Measurements from ENCODE around the gene HES4.
"Not testable (repeated sequence)": the region's sequence is repeated elsewhere in the genome, so short reads cannot be mapped to it uniquely, and the experiment has no call there.

HES4 gene

GRCh38 chr1:1033009-1033587 is 33.2 kb upstream of the HES4 start:
- peak; percentile 86 for DNase-seq (ENCODE audit: low read depth)

- DNase-seq (ENCODE audit: low read depth) = no peak
Measured at GRCh38 chr1:1032424-1032823, 32.5 kb upstream of the HES4 start.

GRCh38 chr1:1031659-1032235 is 31.9 kb upstream of the HES4 start:
- DNase-seq (ENCODE audit: low read depth) = no peak

GRCh38 chr1:1030867-1031658 is 31.2 kb upstream of the HES4 start:
- DNase-seq (ENCODE audit: low read depth) = not testable (repeated sequence)

- no peak for DNase-seq (ENCODE audit: low read depth)
Measured at GRCh38 chr1:1027791-1028190, 27.9 kb upstream of the HES4 start.

GRCh38 chr1:1026599-1027413 is 26.9 kb upstream of the HES4 start:
- DNase-seq (ENCODE audit: low read depth) = no peak

- no peak for DNase-seq (ENCODE audit: low read depth)
Measured at GRCh38 chr1:1025730-1026129, 25.8 kb upstream of the HES4 start.

- DNase-seq (ENCODE audit: low read depth) = no peak
Measured at GRCh38 chr1:1024771-1025699, 25.1 kb upstream of the HES4 start.

- DNase-seq (ENCODE audit: low read depth) = no peak
Measured at GRCh38 chr1:1024149-1024770, 24.4 kb upstream of the HES4 start.

- DNase-seq (ENCODE audit: low read depth) = no peak
Measured at GRCh38 chr1:1023700-1024099, 23.8 kb upstream of the HES4 start.

- no peak for DNase-seq (ENCODE audit: low read depth)
Measured at GRCh38 chr1:1022302-1023009, 22.6 kb upstream of the HES4 start.

- no peak for DNase-seq (ENCODE audit: low read depth)
Measured at GRCh38 chr1:1021920-1022259, 22.0 kb upstream of the HES4 start.

GRCh38 chr1:1021010-1021919 is 21.4 kb upstream of the HES4 start:
- no peak for DNase-seq (ENCODE audit: low read depth)

GRCh38 chr1:1020415-1021009 is 20.6 kb upstream of the HES4 start:
- DNase-seq (ENCODE audit: low read depth) = no peak

- no peak for DNase-seq (ENCODE audit: low read depth)
Measured at GRCh38 chr1:1020000-1020404, 20.1 kb upstream of the HES4 start, which contains the start of gene AGRN. AGRN (plus strand) TSS chr1:1020120; CDS start chr1:1020173, 53 bp downstream.

GRCh38 chr1:1019122-1019999 is 19.5 kb upstream of the HES4 start:
- peak; percentile 64 for DNase-seq (ENCODE audit: low read depth)

- DNase-seq (ENCODE audit: low read depth) = not testable (repeated sequence)
Measured at GRCh38 chr1:1018321-1018685, 18.4 kb upstream of the HES4 start.

Measured in stimulated activated CD8-positive, alpha-beta memory T cell treated with anti-CD3 and anti-CD28 coated beads, Interleukin-4, amount 100 ng/mL, for 24 hours (primary cell).